OCI-LY3 (cell line): ENCODE data around the gene FSTL4.

ENCODE experiments used
- H2AFZ ChIP-seq: fragments of 200-600, 300-600 bp; shearing (Covaris generic); 2 replicates; pipeline ENCODE4 v1.6.0; 2014; ENCODE audit warnings: antibody characterized with exemption, low read depth, low read length
- H3K27ac ChIP-seq: fragments of 200-600, 300-600 bp; sonication (generic); 2 replicates; pipeline ENCODE4 v1.5.1; 2014; ENCODE audit warnings: mild to moderate bottlenecking, low read length, moderate library complexity, mixed read lengths
- H3K27me3 ChIP-seq: fragments of 200-600, 300-600 bp; sonication (generic); 2 replicates; pipeline ENCODE4 v1.6.1; 2014; ENCODE audit warnings: low read depth, low read length, mixed read lengths
- H3K36me3 ChIP-seq: fragments of 200-600, 300-600 bp; sonication (generic); replicated peaks from 2 replicates; pipeline ENCODE3; 2014; ENCODE audit warnings: low read depth, low read length, mixed read lengths
- H3K4me1 ChIP-seq: fragments of 300-600, 200-600 bp; sonication (generic); 2 replicates; pipeline ENCODE4 v1.6.1; 2014; ENCODE audit warnings: low read length, mixed read lengths
- H3K4me2 ChIP-seq: fragments of 200-600, 300-600 bp; sonication (generic); 2 replicates; pipeline ENCODE4 v1.6.1; 2014; ENCODE audit warnings: low read length, mixed read lengths
- H3K4me3 ChIP-seq: fragments of 300-600, 200-600 bp; sonication (generic); 2 replicates; pipeline ENCODE4 v1.5.1; 2014; ENCODE audit warnings: antibody characterized with exemption, mild to moderate bottlenecking, low read length, moderate library complexity
- H3K79me2 ChIP-seq: fragments of 300-600, 200-600 bp; shearing (Covaris generic); 2 replicates; pipeline ENCODE4 v1.6.1; 2014; ENCODE audit warnings: mild to moderate bottlenecking, low read length, mixed read lengths
- H3K9ac ChIP-seq: fragments of 300-600, 200-600 bp; shearing (Covaris generic); 2 replicates; pipeline ENCODE4 v1.6.0; 2014; ENCODE audit warnings: mild to moderate bottlenecking, low read length, moderate library complexity
- H3K9me3 ChIP-seq: fragments of 200-600, 300-600 bp; shearing (Covaris generic); 2 replicates; pipeline ENCODE4 v1.6.1; 2014; ENCODE audit warnings: low read length, mixed read lengths; ENCODE audit not compliant: insufficient read depth
- H4K20me1 ChIP-seq: fragments of 200-600, 300-600 bp; sonication (generic); 2 replicates; pipeline ENCODE4 v1.6.1; 2016; ENCODE audit warnings: low read length, mixed read lengths; ENCODE audit not compliant: insufficient read depth
- EZH2phosphoT487 ChIP-seq: fragments of 200-600 bp; shearing (Covaris generic); IDR thresholded peaks from 2 replicates; pipeline ENCODE4 v1.6.1; 2018; ENCODE audit warnings: antibody characterized with exemption, mixed run types, low read depth
- TF ChIP-seq, protein P1 (sequence below): fragments of 200-600, 300-600 bp; sonication (generic); IDR thresholded peaks from 2 replicates; pipeline ENCODE4 v1.5.1; 2014; ENCODE audit warnings: antibody characterized with exemption, low read length, low read depth

The FSTL4 gene

DNA sequence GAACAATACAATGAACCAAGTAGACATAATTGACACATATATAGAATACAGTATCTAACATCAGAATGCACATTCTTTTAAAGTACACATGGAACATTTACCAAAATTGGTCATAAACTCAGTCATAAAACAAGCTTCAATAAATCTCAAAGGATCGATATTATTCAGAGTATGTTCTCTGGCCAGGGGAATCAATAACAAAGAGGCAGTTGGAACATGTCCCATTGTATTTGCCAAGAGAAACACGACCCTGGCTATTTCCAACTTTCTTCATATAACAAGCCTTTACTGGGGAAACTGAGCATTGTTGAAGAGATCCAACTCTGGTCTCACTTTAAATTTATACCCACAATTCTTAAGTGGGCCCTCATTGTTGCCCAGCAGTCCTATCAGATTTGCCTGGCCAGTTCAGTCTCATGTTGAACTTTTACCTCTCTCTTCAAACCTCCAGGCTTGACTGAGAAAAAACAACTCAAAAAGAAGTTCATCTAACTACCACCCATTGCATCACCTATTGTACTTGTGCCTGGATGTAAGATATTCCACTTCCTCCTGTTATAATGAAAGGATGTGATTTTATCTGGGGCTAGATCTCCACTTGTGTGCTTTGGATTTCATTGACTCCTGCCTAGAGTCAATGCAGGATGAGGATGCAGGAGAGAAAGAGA is 398.1 kb downstream of the FSTL4 start:
- Histone ChIP-seq H3K9me3 (no peaks in the 10 kb centered on the region), H3K27me3 (0 out of 2 replicates have a peak, but pooled peaks cover 2% of the 10 kb centered on the region), H3K4me3 (no peak overlapping the region), H3K9ac (no peak overlapping the region), H3K4me1 (no peaks in the 10 kb centered on the region), H3K79me2 (no peaks in the 10 kb centered on the region), H2AFZ (no peak overlapping the region), H4K20me1 (no peaks in the 10 kb centered on the region), H3K4me2 (no peak overlapping the region), H3K27ac (no peak overlapping the region), H3K36me3 (no peaks in the 10 kb centered on the region)
- TF ChIP-seq, protein P1, sequence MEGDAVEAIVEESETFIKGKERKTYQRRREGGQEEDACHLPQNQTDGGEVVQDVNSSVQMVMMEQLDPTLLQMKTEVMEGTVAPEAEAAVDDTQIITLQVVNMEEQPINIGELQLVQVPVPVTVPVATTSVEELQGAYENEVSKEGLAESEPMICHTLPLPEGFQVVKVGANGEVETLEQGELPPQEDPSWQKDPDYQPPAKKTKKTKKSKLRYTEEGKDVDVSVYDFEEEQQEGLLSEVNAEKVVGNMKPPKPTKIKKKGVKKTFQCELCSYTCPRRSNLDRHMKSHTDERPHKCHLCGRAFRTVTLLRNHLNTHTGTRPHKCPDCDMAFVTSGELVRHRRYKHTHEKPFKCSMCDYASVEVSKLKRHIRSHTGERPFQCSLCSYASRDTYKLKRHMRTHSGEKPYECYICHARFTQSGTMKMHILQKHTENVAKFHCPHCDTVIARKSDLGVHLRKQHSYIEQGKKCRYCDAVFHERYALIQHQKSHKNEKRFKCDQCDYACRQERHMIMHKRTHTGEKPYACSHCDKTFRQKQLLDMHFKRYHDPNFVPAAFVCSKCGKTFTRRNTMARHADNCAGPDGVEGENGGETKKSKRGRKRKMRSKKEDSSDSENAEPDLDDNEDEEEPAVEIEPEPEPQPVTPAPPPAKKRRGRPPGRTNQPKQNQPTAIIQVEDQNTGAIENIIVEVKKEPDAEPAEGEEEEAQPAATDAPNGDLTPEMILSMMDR = no peak
- no peak for TF ChIP-seq EZH2phosphoT487

DNA sequence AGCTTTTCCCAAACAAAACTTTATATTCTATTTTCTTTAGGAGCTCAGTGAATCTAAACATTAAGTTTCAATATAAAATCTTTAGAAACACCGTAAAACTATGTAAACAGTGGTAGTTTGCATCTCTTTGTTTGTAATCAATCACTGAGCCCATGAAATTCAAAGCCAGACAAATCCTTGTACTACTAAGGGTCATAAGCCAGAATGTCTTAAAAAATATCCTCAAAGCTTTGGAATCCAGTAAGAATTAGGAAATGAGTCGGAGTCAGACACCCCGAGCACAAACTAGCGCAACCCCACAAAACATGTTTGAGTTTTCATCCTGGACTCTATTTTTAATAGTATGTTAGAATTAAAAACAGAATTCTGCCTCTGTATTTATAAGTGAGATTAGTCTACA is 406.7 kb downstream of the FSTL4 start:
- TF ChIP-seq, protein P1 = no peak
- no peak for TF ChIP-seq EZH2phosphoT487
- Histone ChIP-seq H3K36me3 (no peaks in the 10 kb centered on the region), H3K27me3 (peaks cover 23% of the 10 kb centered on the region), H3K4me3 (no peak overlapping the region), H3K4me1 (no peaks in the 10 kb centered on the region), H3K9ac (no peak overlapping the region), H3K9me3 (no peaks in the 10 kb centered on the region), H2AFZ (no peak overlapping the region), H3K27ac (no peak overlapping the region), H3K79me2 (no peaks in the 10 kb centered on the region), H4K20me1 (no peaks in the 10 kb centered on the region), H3K4me2 (no peak overlapping the region)

DNA sequence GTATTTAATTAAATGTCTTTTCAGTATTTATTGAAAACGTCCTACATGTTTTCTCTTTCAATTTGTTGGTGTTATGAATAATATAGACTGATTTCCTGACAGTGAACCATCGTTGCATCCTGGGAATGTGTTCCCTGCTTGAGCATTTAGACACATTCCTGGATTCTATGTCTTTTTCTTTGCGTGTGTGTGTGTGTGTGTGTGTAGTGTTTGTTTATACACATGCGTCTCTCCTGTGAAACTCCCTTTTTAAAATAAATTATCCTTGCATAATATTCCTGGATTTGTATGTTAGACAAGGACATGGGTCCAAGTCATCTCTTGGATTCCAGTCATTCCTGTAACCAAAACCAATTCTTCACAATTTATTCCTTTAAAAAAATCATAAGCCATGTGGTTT is 407.1 kb downstream of the FSTL4 start:
- no peaks in the 10 kb centered on the region for H3K36me3 ChIP-seq
- H3K27me3 ChIP-seq = peaks cover 28% of the 10 kb centered on the region
- TF ChIP-seq, protein P1 = no peak
- TF ChIP-seq EZH2phosphoT487 = no peak
- H3K9ac ChIP-seq = no peak overlapping the region
- H3K79me2 ChIP-seq = no peaks in the 10 kb centered on the region
- H3K4me2 ChIP-seq = no peak overlapping the region
- H3K9me3 ChIP-seq = no peaks in the 10 kb centered on the region
- H3K4me3 ChIP-seq = no peak overlapping the region
- H4K20me1 ChIP-seq = no peaks in the 10 kb centered on the region
- no peak overlapping the region for H3K27ac ChIP-seq
- H3K4me1 ChIP-seq = no peaks in the 10 kb centered on the region
- H2AFZ ChIP-seq = no peak overlapping the region

DNA sequence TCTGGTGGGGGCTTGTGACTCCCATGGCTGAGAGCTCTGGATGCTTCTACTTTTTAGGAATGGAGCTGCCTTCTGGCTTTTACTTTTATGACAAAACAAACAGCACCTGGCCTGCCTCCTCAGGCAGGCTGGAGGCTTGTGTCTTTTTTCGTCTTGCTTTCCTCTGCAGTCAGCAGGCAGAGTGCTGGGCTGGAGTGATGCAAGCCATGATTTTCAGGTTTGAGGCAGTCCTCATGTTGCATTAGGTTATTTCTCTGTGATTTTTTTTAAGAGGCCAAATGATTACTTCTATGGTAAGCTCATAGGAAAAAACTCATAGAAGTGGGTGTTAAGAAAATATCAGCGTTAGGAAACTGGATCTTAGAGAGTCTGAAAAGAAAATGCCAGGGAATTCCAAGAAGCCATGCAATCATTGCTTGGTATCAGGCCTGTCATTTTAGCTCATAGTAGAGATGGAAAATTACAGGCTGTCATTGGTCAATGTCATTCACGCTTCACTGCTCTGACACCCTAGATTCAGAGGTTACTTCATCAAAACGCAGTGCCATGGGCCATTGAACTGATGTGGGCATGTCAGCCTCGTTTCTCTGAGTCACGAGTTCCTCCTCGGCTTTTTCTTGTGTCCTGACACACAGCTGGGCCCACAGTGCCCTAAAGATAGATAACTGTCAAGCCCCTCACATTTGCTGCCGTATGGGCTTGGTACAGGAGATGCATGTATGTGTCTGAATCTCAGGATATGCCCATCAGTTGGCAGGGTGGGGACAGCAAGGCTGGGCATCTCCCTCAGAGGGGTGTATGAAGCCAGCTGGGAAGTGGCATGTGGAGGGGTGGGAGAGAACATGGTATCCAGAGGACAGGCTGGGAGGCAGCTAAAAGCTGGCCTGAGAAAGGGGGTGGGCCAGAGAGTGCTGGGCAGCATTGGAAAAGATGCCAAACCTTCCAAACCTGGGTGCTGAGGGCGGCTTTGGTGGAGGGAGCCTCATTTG is 408.7 kb downstream of the FSTL4 start:
- Histone ChIP-seq H3K4me3 (no peak overlapping the region), H4K20me1 (no peaks in the 10 kb centered on the region), H3K36me3 (no peaks in the 10 kb centered on the region), H3K4me2 (no peak overlapping the region), H3K27me3 (peaks cover 24% of the 10 kb centered on the region), H3K79me2 (no peaks in the 10 kb centered on the region), H3K9me3 (no peaks in the 10 kb centered on the region), H2AFZ (no peak overlapping the region), H3K4me1 (no peaks in the 10 kb centered on the region), H3K9ac (no peak overlapping the region), H3K27ac (no peak overlapping the region)
- no peak for TF ChIP-seq EZH2phosphoT487
- TF ChIP-seq, protein P1 = no peak
